K562 (cell line): ENCODE measurements around the gene USP22. TPM values are rescaled to one million over a fixed set of nuclear protein-coding genes. Genes with fewer than 3 reads are reported as not detected.

Source experiments
- ATF7 ChIP-seq: fragments of 450-650 bp; IDR thresholded peaks from 2 replicates; pipeline ENCODE4 v1.7.1; 2014; ENCODE audit warnings: mild to moderate bottlenecking, moderate library complexity
- CEBPB ChIP-seq: fragments of 450-650 bp; IDR thresholded peaks from 2 replicates; pipeline ENCODE4 v1.6.1; 2016; ENCODE audit warnings: missing genetic modification characterization, missing compliant biosample characterization
- GABPA ChIP-seq: fragments of 200-800 bp; sonication (Bioruptor generic); conservative IDR thresholded peaks from 2 replicates; pipeline ENCODE4 v1.6.1; 2016; ENCODE audit warnings: low read depth, missing genetic modification characterization, missing compliant biosample characterization
- HEY1 ChIP-seq: fragments of 250-450 bp; sonication (Bioruptor Pico); IDR thresholded peaks from 2 replicates; pipeline ENCODE4 v1.5.0; 2020; ENCODE audit warnings: mild to moderate bottlenecking, moderate library complexity, borderline replicate concordance
- MYNN ChIP-seq, 2 experiments: sonication (generic); formaldehyde crosslinking in 1 of 2; IDR thresholded peaks; 2 replicates each; pipeline versions ENCODE4 v1.5.0 to v1.6.1; 2016 to 2020; ENCODE audit warnings: antibody characterized with exemption in 1 of 2, missing genetic modification reagents in 1 of 2
- POLR2AphosphoS2 ChIP-seq: IDR thresholded peaks from 2 replicates; pipeline ENCODE4 v1.6.1; 2012; ENCODE audit warnings: low read length, improper control_type of control experiment
- SOX6 ChIP-seq: fragments of 450-650 bp; IDR thresholded peaks from 2 replicates; pipeline ENCODE4 v1.6.1; 2014; ENCODE audit warnings: mild to moderate bottlenecking
- TAF15 ChIP-seq: fragments of 200-400 bp; formaldehyde crosslinking; IDR thresholded peaks from 2 replicates; pipeline ENCODE4 v1.6.1; 2017; ENCODE audit warnings: mild to moderate bottlenecking, low read depth, low read length, moderate library complexity
- ZBTB8A ChIP-seq: fragments of 450-650 bp; IDR thresholded peaks from 2 replicates; pipeline ENCODE4 v1.6.1; 2018; ENCODE audit warnings: mild to moderate bottlenecking, moderate library complexity; ENCODE audit not compliant: partially characterized antibody
- ZC3H11A ChIP-seq: IDR thresholded peaks from 2 replicates; pipeline ENCODE4 v1.6.1; 2012; ENCODE audit warnings: low read depth, low read length, improper control_type of control experiment
- ZNF316 ChIP-seq: fragments of 450-650 bp; IDR thresholded peaks from 2 replicates; pipeline ENCODE4 v1.6.1; 2016
- ZNF589 ChIP-seq: fragments of 200-800 bp; sonication (Bioruptor generic); IDR thresholded peaks from 2 replicates; pipeline ENCODE4 v1.6.1; 2016; ENCODE audit warnings: low read depth, missing genetic modification characterization, missing compliant biosample characterization
- polyA plus RNA-seq, 8 experiments: library from polyadenylated mRNA; depleted of rRNA in 4 of 8; stranded (reverse) in 5 of 8; unstranded in 3 of 8; fragments of >200 nt; fragmentation: Nextera tagmentation in 2 of 8; fragmentation: Illumina TruSeq in 1 of 8; extraction: Ambion mirVana in 2 of 8; extraction: Trizol in 1 of 8; gene quantifications; 2 replicates each; pipeline versions ENCODE4 v1.2.1 to v1.2.3, GENCODE V29; 2011 to 2014; ENCODE audit warnings: inconsistent platforms in 1 of 8, missing spikeins in 1 of 8
- total RNA-seq, 7 experiments: library from RNA; depleted of rRNA in 6 of 7; stranded (reverse); fragments of >200 nt in 6 of 7; fragmentation: Illumina TruSeq in 2 of 7; extraction: Trizol in 2 of 7; gene quantifications; 2 replicates each; pipeline versions ENCODE4 v1.2.1 to v1.2.3, GENCODE V29; 2011 to 2021; ENCODE audit warnings: low replicate concordance in 1 of 7
- TF ChIP-seq, protein P1 (sequence below): fragments of 250-450 bp; sonication (Bioruptor Pico); IDR thresholded peaks from 2 replicates; pipeline ENCODE4 v1.8.0; 2021; ENCODE audit warnings: moderate library complexity, mild to moderate bottlenecking, inconsistent platforms
- TF ChIP-seq, protein P2 (sequence below): fragments of 450-650 bp; IDR thresholded peaks from 2 replicates; pipeline ENCODE4 v1.6.1; 2014; ENCODE audit warnings: low read depth, mild to moderate bottlenecking, moderate library complexity, borderline replicate concordance
- TF ChIP-seq, protein P3 (sequence below): fragments of 150-350 bp; conservative IDR thresholded peaks from 2 replicates; pipeline ENCODE4 v1.6.1; 2014; ENCODE audit warnings: low read length
- TF ChIP-seq, protein P4 (sequence below): sonication (generic); IDR thresholded peaks from 2 replicates; pipeline ENCODE4 v1.6.1; 2016
- TF ChIP-seq, protein P5 (sequence below): sonication (generic); formaldehyde crosslinking; IDR thresholded peaks from 2 replicates; pipeline ENCODE4 v1.4.0; 2020; ENCODE audit warnings: mild to moderate bottlenecking, missing genetic modification reagents

Gene USP22
- total and polyA plus RNA-seq, 9 of the 15 experiments (the other 6 are each of a cell fraction or from before 2014, with no cell fraction given) = 6.5 to 113 (median 58.9) TPM

DNA sequence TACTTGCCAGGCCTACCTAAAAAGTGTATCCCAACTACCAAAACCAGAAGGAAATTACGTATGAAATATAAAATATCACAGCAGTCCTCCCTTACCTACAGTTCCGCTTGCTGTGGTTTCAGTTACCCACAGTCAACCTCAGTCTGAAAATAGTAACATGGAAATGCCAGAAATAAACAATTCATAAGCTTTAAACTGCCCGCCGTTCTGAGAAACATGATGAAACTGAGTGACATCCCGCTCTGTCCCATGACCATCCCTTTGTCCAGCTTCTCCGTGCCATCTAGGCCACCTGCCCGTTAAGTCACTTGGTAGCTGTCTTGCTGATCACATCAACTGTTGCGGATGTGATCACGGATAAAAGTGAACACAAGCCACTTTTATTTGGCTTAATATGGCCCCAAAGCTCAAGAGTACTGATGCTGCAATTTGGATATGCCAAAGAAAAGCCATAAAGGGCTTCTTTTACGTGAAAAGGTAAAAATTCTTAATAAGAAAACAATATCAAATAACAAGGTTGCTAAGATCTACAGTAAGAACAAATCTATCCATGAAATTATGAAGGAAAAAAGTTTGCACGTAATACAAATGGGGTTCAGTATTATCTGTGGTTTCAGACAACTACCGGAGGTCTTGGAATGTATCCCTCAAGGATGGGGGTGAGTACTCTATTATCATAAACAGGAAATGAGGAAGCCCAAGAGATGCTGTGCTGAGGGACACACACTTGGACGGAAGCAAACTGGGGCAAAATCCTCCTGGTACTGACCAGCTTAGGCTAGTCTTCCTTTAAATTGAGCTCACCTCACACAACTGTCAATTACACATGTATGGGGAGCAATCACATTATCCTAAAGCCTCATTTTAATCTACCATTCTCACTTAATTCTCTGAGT lies 8.2 kb downstream of the USP22 start (continued):
- TF ChIP-seq, protein P1, sequence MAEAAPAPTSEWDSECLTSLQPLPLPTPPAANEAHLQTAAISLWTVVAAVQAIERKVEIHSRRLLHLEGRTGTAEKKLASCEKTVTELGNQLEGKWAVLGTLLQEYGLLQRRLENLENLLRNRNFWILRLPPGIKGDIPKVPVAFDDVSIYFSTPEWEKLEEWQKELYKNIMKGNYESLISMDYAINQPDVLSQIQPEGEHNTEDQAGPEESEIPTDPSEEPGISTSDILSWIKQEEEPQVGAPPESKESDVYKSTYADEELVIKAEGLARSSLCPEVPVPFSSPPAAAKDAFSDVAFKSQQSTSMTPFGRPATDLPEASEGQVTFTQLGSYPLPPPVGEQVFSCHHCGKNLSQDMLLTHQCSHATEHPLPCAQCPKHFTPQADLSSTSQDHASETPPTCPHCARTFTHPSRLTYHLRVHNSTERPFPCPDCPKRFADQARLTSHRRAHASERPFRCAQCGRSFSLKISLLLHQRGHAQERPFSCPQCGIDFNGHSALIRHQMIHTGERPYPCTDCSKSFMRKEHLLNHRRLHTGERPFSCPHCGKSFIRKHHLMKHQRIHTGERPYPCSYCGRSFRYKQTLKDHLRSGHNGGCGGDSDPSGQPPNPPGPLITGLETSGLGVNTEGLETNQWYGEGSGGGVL (CRISPR knock-in tag) = no peak
- TF ChIP-seq ZC3H11A (no peak), POLR2AphosphoS2 (no peak), TAF15 (no peak), ATF7 (peak; percentile 62; the same call in 1 of the 2 replicates), MYNN (IDR thresholded peaks at IDR 0.05) (no peak), MYNN (CRISPR knock-in tag; IDR thresholded peaks at IDR 0.05) (no peak), ZNF316 (no peak), HEY1 (no peak), CEBPB (no peak), ZNF589 (CRISPR knock-in tag) (peak; percentile 92), SOX6 (peak; percentile 75), ZBTB8A (no peak), GABPA (tag) (peak; percentile 41; the same call in 1 of the 2 replicates)
- TF ChIP-seq, protein P2, sequence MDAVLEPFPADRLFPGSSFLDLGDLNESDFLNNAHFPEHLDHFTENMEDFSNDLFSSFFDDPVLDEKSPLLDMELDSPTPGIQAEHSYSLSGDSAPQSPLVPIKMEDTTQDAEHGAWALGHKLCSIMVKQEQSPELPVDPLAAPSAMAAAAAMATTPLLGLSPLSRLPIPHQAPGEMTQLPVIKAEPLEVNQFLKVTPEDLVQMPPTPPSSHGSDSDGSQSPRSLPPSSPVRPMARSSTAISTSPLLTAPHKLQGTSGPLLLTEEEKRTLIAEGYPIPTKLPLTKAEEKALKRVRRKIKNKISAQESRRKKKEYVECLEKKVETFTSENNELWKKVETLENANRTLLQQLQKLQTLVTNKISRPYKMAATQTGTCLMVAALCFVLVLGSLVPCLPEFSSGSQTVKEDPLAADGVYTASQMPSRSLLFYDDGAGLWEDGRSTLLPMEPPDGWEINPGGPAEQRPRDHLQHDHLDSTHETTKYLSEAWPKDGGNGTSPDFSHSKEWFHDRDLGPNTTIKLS = no peak
- TF ChIP-seq, protein P3, sequence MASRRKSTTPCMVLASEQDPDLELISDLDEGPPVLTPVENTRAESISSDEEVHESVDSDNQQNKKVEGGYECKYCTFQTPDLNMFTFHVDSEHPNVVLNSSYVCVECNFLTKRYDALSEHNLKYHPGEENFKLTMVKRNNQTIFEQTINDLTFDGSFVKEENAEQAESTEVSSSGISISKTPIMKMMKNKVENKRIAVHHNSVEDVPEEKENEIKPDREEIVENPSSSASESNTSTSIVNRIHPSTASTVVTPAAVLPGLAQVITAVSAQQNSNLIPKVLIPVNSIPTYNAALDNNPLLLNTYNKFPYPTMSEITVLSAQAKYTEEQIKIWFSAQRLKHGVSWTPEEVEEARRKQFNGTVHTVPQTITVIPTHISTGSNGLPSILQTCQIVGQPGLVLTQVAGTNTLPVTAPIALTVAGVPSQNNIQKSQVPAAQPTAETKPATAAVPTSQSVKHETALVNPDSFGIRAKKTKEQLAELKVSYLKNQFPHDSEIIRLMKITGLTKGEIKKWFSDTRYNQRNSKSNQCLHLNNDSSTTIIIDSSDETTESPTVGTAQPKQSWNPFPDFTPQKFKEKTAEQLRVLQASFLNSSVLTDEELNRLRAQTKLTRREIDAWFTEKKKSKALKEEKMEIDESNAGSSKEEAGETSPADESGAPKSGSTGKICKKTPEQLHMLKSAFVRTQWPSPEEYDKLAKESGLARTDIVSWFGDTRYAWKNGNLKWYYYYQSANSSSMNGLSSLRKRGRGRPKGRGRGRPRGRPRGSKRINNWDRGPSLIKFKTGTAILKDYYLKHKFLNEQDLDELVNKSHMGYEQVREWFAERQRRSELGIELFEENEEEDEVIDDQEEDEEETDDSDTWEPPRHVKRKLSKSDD = no peak
- TF ChIP-seq, protein P4, sequence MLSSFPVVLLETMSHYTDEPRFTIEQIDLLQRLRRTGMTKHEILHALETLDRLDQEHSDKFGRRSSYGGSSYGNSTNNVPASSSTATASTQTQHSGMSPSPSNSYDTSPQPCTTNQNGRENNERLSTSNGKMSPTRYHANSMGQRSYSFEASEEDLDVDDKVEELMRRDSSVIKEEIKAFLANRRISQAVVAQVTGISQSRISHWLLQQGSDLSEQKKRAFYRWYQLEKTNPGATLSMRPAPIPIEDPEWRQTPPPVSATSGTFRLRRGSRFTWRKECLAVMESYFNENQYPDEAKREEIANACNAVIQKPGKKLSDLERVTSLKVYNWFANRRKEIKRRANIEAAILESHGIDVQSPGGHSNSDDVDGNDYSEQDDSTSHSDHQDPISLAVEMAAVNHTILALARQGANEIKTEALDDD = no peak
- TF ChIP-seq, protein P5, sequence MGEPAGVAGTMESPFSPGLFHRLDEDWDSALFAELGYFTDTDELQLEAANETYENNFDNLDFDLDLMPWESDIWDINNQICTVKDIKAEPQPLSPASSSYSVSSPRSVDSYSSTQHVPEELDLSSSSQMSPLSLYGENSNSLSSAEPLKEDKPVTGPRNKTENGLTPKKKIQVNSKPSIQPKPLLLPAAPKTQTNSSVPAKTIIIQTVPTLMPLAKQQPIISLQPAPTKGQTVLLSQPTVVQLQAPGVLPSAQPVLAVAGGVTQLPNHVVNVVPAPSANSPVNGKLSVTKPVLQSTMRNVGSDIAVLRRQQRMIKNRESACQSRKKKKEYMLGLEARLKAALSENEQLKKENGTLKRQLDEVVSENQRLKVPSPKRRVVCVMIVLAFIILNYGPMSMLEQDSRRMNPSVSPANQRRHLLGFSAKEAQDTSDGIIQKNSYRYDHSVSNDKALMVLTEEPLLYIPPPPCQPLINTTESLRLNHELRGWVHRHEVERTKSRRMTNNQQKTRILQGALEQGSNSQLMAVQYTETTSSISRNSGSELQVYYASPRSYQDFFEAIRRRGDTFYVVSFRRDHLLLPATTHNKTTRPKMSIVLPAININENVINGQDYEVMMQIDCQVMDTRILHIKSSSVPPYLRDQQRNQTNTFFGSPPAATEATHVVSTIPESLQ (CRISPR knock-in tag) = no peak
